ELF-1 (cell line): ENCODE measurements around the gene MKNK1.

ENCODE experiments used
- DNase-seq: peaks from one replicate; pipeline ENCODE4 v3.0.0-alpha.2; 2016; ENCODE audit warnings: low read depth, low spot score

The MKNK1 gene

GRCh38 chr1:46558966-46559365 is 45.1 kb downstream of the MKNK1 start:
- no peak for DNase-seq

GRCh38 chr1:46558141-46558963 is 45.7 kb downstream of the MKNK1 start:
- peak; percentile 93 for DNase-seq

GRCh38 chr1:46557403-46557802 is 46.7 kb downstream of the MKNK1 start:
- no peak for DNase-seq

GRCh38 chr1:46556822-46557221 is 47.2 kb downstream of the MKNK1 start:
- no peak for DNase-seq

GRCh38 chr1:46555826-46556619 is 48.0 kb downstream of the MKNK1 start:
- DNase-seq: no peak

GRCh38 chr1:46554597-46555381 is 49.3 kb downstream of the MKNK1 start:
- no peak for DNase-seq

GRCh38 chr1:46554236-46554596 is 49.9 kb downstream of the MKNK1 start:
- DNase-seq: no peak

- DNase-seq: no peak
Observed at GRCh38 chr1:46553506-46553905, 50.6 kb downstream of the MKNK1 start.

GRCh38 chr1:46552357-46553237 is 51.5 kb downstream of the MKNK1 start:
- DNase-seq: no peak

- DNase-seq: no peak
Observed at GRCh38 chr1:46551597-46552095, 52.4 kb downstream of the MKNK1 start, which contains the start of gene KNCN. TSS of gene KNCN (minus strand) at chr1:46551647. CDS start at chr1:46551215, 432 bp downstream.

GRCh38 chr1:46550751-46551231 is 53.3 kb downstream of the MKNK1 start:
- no peak for DNase-seq

- peak; percentile 72 for DNase-seq
Observed at GRCh38 chr1:46549697-46550681, 54.1 kb downstream of the MKNK1 start.

GRCh38 chr1:46547481-46548383 is 56.3 kb downstream of the MKNK1 start:
- peak; percentile 54 for DNase-seq

- DNase-seq: no peak
Observed at GRCh38 chr1:46546210-46546609, 57.9 kb downstream of the MKNK1 start.

GRCh38 chr1:46545784-46546183 is 58.3 kb downstream of the MKNK1 start:
- no peak for DNase-seq

- DNase-seq: no peak
Observed at GRCh38 chr1:46544561-46545240, 59.4 kb downstream of the MKNK1 start.

- no peak for DNase-seq
Observed at GRCh38 chr1:46543761-46544560, 60.1 kb downstream of the MKNK1 start.
